ENCODE measurements around the gene IL4R.

IL4R gene

DNA sequence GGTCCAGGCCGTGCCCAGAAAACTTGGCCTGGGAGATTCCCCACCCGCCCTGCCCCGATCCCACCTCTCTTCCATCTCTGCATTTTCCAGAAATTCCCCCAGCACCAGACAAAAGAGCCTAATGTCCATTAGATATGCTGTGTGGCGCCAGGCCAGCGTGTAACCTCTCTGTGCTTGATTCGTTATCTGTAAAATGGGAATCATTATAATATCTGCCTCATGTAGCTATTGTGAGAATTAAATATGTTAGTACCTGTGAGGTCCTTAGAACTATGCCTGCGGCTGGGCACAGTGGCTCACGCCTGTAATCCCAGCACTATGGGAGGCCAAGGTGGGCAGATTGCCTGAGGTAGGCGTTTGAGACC, 54.6 kb downstream of the IL4R start:
- no peak overlapping the region for H2AFZ ChIP-seq (ENCODE audit: low read length)
- H3K79me2 ChIP-seq (ENCODE audit: insufficient read depth, low read length): no peaks in the 10 kb centered on the region
- peak overlapping the region; percentile 80 for H3K9ac ChIP-seq (ENCODE audit: low read depth, low read length, poor library complexity, severe bottlenecking)
- H3K9me3 ChIP-seq (ENCODE audit: insufficient read depth, low read depth, low read length): peaks cover 3% of the 10 kb centered on the region; the same call in 1 of the 2 replicates
- H3K4me3 ChIP-seq (ENCODE audit: low read length, poor library complexity, severe bottlenecking): no peak overlapping the region
- no peaks in the 10 kb centered on the region for H3K27me3 ChIP-seq (ENCODE audit: insufficient read depth, low read length, poor library complexity, severe bottlenecking)
- peaks cover 24% of the 10 kb centered on the region for H3K4me1 ChIP-seq (ENCODE audit: insufficient read depth, low read length, poor library complexity, severe bottlenecking)
- no peaks in the 10 kb centered on the region for H4K20me1 ChIP-seq (ENCODE audit: insufficient read depth, low read length, poor library complexity, severe bottlenecking)
- H3K9me2 ChIP-seq (replicated peaks; ENCODE audit: low read depth, low read length): no peaks in the 10 kb centered on the region
- TF ChIP-seq EZH2phosphoT487 (IDR thresholded peaks at IDR 0.05; ENCODE audit: borderline replicate concordance): no peak
- TF ChIP-seq, protein P1, sequence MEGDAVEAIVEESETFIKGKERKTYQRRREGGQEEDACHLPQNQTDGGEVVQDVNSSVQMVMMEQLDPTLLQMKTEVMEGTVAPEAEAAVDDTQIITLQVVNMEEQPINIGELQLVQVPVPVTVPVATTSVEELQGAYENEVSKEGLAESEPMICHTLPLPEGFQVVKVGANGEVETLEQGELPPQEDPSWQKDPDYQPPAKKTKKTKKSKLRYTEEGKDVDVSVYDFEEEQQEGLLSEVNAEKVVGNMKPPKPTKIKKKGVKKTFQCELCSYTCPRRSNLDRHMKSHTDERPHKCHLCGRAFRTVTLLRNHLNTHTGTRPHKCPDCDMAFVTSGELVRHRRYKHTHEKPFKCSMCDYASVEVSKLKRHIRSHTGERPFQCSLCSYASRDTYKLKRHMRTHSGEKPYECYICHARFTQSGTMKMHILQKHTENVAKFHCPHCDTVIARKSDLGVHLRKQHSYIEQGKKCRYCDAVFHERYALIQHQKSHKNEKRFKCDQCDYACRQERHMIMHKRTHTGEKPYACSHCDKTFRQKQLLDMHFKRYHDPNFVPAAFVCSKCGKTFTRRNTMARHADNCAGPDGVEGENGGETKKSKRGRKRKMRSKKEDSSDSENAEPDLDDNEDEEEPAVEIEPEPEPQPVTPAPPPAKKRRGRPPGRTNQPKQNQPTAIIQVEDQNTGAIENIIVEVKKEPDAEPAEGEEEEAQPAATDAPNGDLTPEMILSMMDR (conservative IDR thresholded peaks at IDR 0.05; ENCODE audit: low read length): no peak
- no peak overlapping the region for H3K4me2 ChIP-seq (ENCODE audit: low read depth, low read length, poor library complexity, severe bottlenecking)
- no peaks in the 10 kb centered on the region for H3K36me3 ChIP-seq (ENCODE audit: insufficient read depth, low read length)
- H3F3A ChIP-seq (ENCODE audit: low read depth): peaks cover 12% of the 10 kb centered on the region

DNA sequence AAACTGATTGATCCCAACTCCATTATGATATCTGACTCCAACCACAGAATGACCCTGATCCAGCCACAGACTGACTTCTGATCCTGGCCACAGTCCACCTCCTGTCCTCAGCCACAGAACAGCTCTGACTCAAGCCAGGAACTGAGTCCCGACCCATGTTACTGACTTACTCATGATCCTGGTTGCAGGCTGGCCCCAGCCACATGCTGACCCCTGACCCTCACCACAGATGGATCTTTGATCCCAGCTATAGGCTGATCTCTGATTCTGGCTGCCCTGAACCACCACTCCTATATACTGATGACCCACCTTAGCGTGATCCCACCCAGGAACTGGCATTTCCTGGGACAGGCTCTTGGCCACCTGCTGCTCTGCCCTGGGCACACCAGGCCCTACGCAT, 56.0 kb downstream of the IL4R start:
- peaks cover 12% of the 10 kb centered on the region for H3F3A ChIP-seq (ENCODE audit: low read depth)
- H3K4me2 ChIP-seq (ENCODE audit: low read depth, low read length, poor library complexity, severe bottlenecking): no peak overlapping the region
- no peaks in the 10 kb centered on the region for H4K20me1 ChIP-seq (ENCODE audit: insufficient read depth, low read length, poor library complexity, severe bottlenecking)
- no peaks in the 10 kb centered on the region for H3K27me3 ChIP-seq (ENCODE audit: insufficient read depth, low read length, poor library complexity, severe bottlenecking)
- TF ChIP-seq, protein P1 (conservative IDR thresholded peaks at IDR 0.05; ENCODE audit: low read length): no peak
- TF ChIP-seq EZH2phosphoT487 (IDR thresholded peaks at IDR 0.05; ENCODE audit: borderline replicate concordance): no peak
- no peaks in the 10 kb centered on the region for H3K9me2 ChIP-seq (replicated peaks; ENCODE audit: low read depth, low read length)
- no peaks in the 10 kb centered on the region for H3K79me2 ChIP-seq (ENCODE audit: insufficient read depth, low read length)
- no peak overlapping the region for H3K4me3 ChIP-seq (ENCODE audit: low read length, poor library complexity, severe bottlenecking)
- H2AFZ ChIP-seq (ENCODE audit: low read length): no peak overlapping the region
- no peaks in the 10 kb centered on the region for H3K36me3 ChIP-seq (ENCODE audit: insufficient read depth, low read length)
- H3K4me1 ChIP-seq (ENCODE audit: insufficient read depth, low read length, poor library complexity, severe bottlenecking): peaks cover 24% of the 10 kb centered on the region
- peaks cover 3% of the 10 kb centered on the region; the same call in 1 of the 2 replicates for H3K9me3 ChIP-seq (ENCODE audit: insufficient read depth, low read depth, low read length)
- H3K9ac ChIP-seq (ENCODE audit: low read depth, low read length, poor library complexity, severe bottlenecking): no peak overlapping the region

DNA sequence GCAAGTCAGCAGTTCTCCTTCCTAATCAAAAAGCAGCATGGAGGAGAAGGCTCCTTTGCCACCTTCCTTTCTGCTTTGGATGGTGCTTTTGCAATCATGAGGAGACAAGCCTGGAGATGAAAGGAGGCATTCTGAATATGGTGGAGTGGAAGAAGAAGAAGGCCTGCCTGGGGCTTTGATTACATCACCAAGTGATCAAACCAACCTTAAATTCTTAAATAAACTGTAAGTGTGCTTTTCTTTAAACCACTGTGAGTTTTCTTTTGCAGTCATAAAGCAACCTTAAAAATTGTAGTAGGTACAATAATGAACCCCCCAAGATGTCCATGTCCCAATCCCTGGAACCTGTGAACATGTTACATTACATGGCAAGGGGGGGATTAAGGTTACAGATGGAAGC, 56.5 kb downstream of the IL4R start:
- H3K9me3 ChIP-seq (ENCODE audit: insufficient read depth, low read depth, low read length): peaks cover 3% of the 10 kb centered on the region; the same call in 1 of the 2 replicates
- TF ChIP-seq, protein P1 (conservative IDR thresholded peaks at IDR 0.05; ENCODE audit: low read length): no peak
- TF ChIP-seq EZH2phosphoT487 (IDR thresholded peaks at IDR 0.05; ENCODE audit: borderline replicate concordance): no peak
- H3K27me3 ChIP-seq (ENCODE audit: insufficient read depth, low read length, poor library complexity, severe bottlenecking): no peaks in the 10 kb centered on the region
- H3K36me3 ChIP-seq (ENCODE audit: insufficient read depth, low read length): no peaks in the 10 kb centered on the region
- no peaks in the 10 kb centered on the region for H3K9me2 ChIP-seq (replicated peaks; ENCODE audit: low read depth, low read length)
- no peaks in the 10 kb centered on the region for H3K79me2 ChIP-seq (ENCODE audit: insufficient read depth, low read length)
- H4K20me1 ChIP-seq (ENCODE audit: insufficient read depth, low read length, poor library complexity, severe bottlenecking): no peaks in the 10 kb centered on the region
- no peak overlapping the region for H2AFZ ChIP-seq (ENCODE audit: low read length)
- peaks cover 26% of the 10 kb centered on the region for H3K4me1 ChIP-seq (ENCODE audit: insufficient read depth, low read length, poor library complexity, severe bottlenecking)
- H3F3A ChIP-seq (ENCODE audit: low read depth): peaks cover 12% of the 10 kb centered on the region
- no peak overlapping the region for H3K4me3 ChIP-seq (ENCODE audit: low read length, poor library complexity, severe bottlenecking)
- no peak overlapping the region for H3K9ac ChIP-seq (ENCODE audit: low read depth, low read length, poor library complexity, severe bottlenecking)
- H3K4me2 ChIP-seq (ENCODE audit: low read depth, low read length, poor library complexity, severe bottlenecking): no peak overlapping the region

Data from Loucy (cell line).